Testis (tissue), 3 donors: ENCODE measurements around the gene CROT. TPM values are rescaled to one million over a fixed set of nuclear protein-coding genes. Genes with fewer than 3 reads are reported as not detected.

Source experiments
- DNase-seq: peaks from one replicate; pipeline ENCODE4 v3.0.0-alpha.2; 2019
- H3K27ac ChIP-seq, 2 donors: fragments of 200-600 bp; sonication (generic); one replicate each; pipeline ENCODE4 v1.5.1; 2019
- H3K27me3 ChIP-seq: fragments of 200-600 bp; sonication (generic); one replicate; pipeline ENCODE4 v1.5.1; 2019
- H3K36me3 ChIP-seq: fragments of 200-600 bp; sonication (generic); one replicate; pipeline ENCODE4 v1.5.1; 2017; ENCODE audit warnings: low read depth; ENCODE audit errors: missing control alignments
- H3K4me1 ChIP-seq: fragments of 200-600 bp; sonication (generic); one replicate; pipeline ENCODE4 v1.5.1; 2019
- H3K4me3 ChIP-seq, 2 donors: fragments of 200-600 bp; sonication (generic); one replicate each; pipeline ENCODE4 v1.5.1; 2017 to 2019
- H3K9me3 ChIP-seq: fragments of 200-600 bp; sonication (generic); one replicate; pipeline ENCODE4 v1.5.1; 2017
- POLR2A ChIP-seq: fragments of 450-650 bp; IDR thresholded peaks from one replicate; pipeline ENCODE4 v1.6.1; 2017; ENCODE audit warnings: antibody characterized with exemption, mild to moderate bottlenecking, moderate library complexity
- WGBS, 2 donors: methylation state at CpG; one replicate each; pipeline ENCODE4 v1.1.5; 2018; 5-methylcytosine and 5-hydroxymethylcytosine counted together
- intact Hi-C: fragments of 100-400 bp; cut with DNase I; formaldehyde crosslinking; loops from one replicate; pipeline ENCODE4 v1.15.1; 2023; ENCODE audit warnings: low total_unique reads
- polyA plus RNA-seq: library from polyadenylated mRNA; stranded (reverse); fragments of 350-450 nt; fragmentation: Illumina TruSeq; extraction: RNeasy Lipid Tissue Mini Kit (QIAGEN cat#74804); gene quantifications from one replicate; pipeline ENCODE4 v1.2.3, GENCODE V29; 2014; ENCODE audit warnings: low read depth, low replicate concordance; ENCODE audit not compliant: insufficient read depth
- total RNA-seq, 2 donors: library from RNA; depleted of rRNA; stranded (reverse); fragments of >200 nt; gene quantifications; one replicate each; pipeline ENCODE4 v1.2.3, GENCODE V29; 2016
- TF ChIP-seq, protein P1 (sequence below), 3 experiments: fragments of 450-650 bp in 2 of 3; fragments of 200-600 bp in 1 of 3; sonication (generic) in 1 of 3; IDR thresholded peaks; one replicate each; pipeline ENCODE4 v1.5.1; 2016 to 2019; ENCODE audit warnings: antibody characterized with exemption in 3 of 3, mild to moderate bottlenecking in 2 of 3, moderate library complexity in 1 of 3

CROT gene
- total and polyA plus RNA-seq, 3 donors from 2014 or later, result 4.5 to 10.5 (median 7.3) TPM

DNA sequence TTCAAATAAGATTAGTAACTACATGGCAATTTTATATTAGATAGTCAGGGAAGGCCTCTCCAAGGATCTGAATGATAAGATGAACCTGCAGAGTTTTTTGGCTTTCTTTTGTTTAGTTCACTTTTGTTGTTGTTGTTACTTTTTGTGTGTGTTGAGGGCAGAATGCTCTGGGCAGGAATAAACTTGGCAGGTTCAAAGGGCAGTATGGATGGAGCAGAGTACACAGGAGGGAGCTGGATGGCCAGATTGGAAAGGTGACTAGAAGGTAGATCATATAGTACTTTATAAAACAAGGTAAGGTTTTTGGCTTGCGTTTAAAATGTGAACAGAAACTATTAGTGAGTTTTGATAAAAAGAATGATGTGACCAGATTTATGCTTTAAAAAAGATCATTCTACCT, 17.9 kb downstream of the CROT start:
- intact Hi-C loops, result no loop called here
- WGBS, 2 donors, result 95 to 100% methylated on average over 1 of the region's 1 CpG
- Histone ChIP-seq H3K36me3 (no peaks in the 10 kb centered on the region), H3K9me3 (no peaks in the 10 kb centered on the region), H3K27ac (no peak overlapping the region), H3K4me3 (no peak overlapping the region), H3K4me1 (no peaks in the 10 kb centered on the region), H3K27me3 (no peaks in the 10 kb centered on the region)
- no peak for TF ChIP-seq POLR2A
- TF ChIP-seq, protein P1, sequence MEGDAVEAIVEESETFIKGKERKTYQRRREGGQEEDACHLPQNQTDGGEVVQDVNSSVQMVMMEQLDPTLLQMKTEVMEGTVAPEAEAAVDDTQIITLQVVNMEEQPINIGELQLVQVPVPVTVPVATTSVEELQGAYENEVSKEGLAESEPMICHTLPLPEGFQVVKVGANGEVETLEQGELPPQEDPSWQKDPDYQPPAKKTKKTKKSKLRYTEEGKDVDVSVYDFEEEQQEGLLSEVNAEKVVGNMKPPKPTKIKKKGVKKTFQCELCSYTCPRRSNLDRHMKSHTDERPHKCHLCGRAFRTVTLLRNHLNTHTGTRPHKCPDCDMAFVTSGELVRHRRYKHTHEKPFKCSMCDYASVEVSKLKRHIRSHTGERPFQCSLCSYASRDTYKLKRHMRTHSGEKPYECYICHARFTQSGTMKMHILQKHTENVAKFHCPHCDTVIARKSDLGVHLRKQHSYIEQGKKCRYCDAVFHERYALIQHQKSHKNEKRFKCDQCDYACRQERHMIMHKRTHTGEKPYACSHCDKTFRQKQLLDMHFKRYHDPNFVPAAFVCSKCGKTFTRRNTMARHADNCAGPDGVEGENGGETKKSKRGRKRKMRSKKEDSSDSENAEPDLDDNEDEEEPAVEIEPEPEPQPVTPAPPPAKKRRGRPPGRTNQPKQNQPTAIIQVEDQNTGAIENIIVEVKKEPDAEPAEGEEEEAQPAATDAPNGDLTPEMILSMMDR (IDR thresholded peaks at IDR 0.05), result no peak
- DNase-seq, result no peak

DNA sequence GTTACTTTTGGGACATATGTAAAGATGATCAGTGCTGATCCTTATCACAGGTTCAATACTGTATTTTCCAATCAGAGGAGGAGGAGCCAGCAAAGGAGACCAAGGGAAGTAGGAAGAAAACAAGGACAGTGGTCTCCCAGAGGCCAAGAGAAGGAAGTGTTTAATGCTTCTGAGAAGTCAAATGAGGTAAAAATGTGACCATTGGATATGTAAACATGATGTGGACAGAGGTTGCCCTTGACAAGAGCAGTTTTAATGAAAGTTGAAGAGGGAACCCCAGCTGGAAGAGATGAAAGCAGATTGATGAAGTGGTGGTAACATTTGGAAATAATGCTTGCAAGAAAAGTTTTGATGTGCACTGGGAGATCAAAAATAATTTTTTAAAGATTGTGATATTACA, 18.8 kb downstream of the CROT start:
- no peak for DNase-seq
- H3K36me3 ChIP-seq, result no peaks in the 10 kb centered on the region

DNA sequence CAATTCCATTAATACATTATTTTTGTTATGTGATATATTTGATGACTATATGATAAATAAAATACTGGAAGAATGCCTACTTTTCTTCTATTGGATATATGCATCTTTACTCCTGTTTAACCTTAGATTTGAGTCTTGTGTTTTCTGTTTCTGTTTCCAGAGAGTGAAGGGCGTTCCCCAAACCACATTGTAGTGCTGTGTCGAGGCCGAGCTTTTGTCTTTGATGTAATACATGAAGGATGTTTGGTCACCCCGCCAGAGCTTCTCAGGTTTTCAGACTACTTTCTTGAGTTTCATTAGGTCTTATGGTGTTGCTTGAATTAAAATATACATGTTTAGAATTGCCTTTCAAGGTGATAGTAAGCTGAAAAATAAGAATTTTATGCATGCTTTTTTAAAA, 23.8 kb downstream of the CROT start:
- no peak for DNase-seq
- no peak for TF ChIP-seq POLR2A
- TF ChIP-seq, protein P1 (IDR thresholded peaks at IDR 0.05), result no peak
- intact Hi-C loops, result no loop called here
- WGBS, 2 donors, result 93 to 97% methylated on average over 4 of the region's 4 CpGs
- H3K4me1 ChIP-seq, result no peaks in the 10 kb centered on the region
- H3K27ac ChIP-seq, result no peak overlapping the region
- no peaks in the 10 kb centered on the region for H3K9me3 ChIP-seq
- no peaks in the 10 kb centered on the region for H3K27me3 ChIP-seq
- H3K36me3 ChIP-seq, result no peaks in the 10 kb centered on the region
- no peak overlapping the region for H3K4me3 ChIP-seq

More for the DNA sequence above, 18.8 kb downstream of the CROT start:
- Histone ChIP-seq H3K27me3 (no peaks in the 10 kb centered on the region), H3K27ac (no peak overlapping the region), H3K9me3 (no peaks in the 10 kb centered on the region), H3K4me3 (no peak overlapping the region), H3K4me1 (no peaks in the 10 kb centered on the region)
- TF ChIP-seq, protein P1 (IDR thresholded peaks at IDR 0.05), result no peak
- no peak for TF ChIP-seq POLR2A
- intact Hi-C loops, result no loop called here

DNA sequence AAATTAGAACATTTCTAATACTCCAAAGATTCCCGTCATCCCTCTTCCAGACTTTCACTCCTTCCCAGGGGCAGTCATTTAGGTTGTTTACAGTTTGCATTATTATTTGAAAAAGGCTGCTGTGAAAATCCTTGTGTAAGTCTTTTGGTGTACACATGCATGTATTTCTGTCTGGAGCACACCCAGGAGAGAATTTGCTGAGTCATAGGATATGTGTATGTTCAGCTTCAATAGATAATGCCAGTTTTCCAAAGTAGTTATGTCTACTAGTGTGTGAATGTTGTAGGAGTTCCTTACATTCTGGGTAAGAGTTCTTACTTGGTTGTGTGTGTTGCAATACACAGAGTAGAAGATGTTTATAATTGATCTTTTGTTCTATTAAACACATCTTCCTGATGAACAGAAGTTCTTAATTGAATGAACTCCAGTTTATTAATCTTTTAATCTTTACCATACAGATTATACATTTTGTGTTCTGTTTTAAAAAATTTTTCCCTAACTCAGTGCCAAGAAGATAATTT, 25.3 kb downstream of the CROT start:
- Histone ChIP-seq H3K27me3 (no peaks in the 10 kb centered on the region), H3K27ac (no peak overlapping the region), H3K4me1 (no peaks in the 10 kb centered on the region), H3K4me3 (no peak overlapping the region), H3K9me3 (no peaks in the 10 kb centered on the region), H3K36me3 (no peaks in the 10 kb centered on the region)
- TF ChIP-seq POLR2A, result no peak
- TF ChIP-seq, protein P1 (IDR thresholded peaks at IDR 0.05), result no peak
- 95 to 100% methylated on average over 1 of the region's 1 CpG for WGBS, 2 donors
- DNase-seq, result no peak
- intact Hi-C loops, result no loop called here

DNA sequence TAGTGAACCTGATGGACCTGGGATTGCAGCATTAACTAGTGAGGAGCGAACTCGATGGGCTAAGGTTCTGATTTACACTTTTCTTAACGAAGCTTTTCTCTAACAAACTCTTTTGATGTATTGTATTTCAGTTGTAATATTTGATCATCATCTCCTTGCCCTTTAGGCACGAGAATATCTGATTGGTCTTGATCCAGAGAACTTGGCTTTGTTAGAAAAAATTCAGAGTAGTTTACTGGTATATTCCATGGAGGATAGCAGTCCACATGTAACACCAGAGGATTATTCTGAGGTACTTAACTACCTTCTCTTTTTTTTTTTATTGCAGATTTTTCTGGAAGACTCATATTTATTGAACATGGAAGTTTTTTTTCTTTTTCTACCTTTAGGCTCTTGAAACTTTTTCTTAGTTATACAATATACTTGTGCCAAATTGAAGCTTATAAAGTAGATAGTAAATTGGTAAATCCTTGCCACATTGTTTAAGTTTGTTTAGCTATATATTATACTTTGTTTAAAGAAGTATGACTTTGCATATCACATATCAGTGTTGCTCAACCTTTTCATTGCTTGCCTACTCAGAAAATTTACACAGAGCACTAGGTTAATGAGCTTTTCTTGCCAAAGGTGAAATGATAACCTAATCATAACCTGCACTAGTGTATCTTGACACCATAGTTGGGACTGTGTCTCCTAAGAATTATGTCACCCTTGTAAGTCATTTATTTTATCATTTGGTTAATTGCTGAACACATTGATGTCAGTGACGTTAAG, 30.4 kb downstream of the CROT start:
- Histone ChIP-seq H3K9me3 (no peaks in the 10 kb centered on the region), H3K36me3 (no peaks in the 10 kb centered on the region), H3K27ac (no peak overlapping the region), H3K27me3 (no peaks in the 10 kb centered on the region), H3K4me1 (no peaks in the 10 kb centered on the region), H3K4me3 (no peak overlapping the region)
- intact Hi-C loops, result no loop called here
- WGBS, 2 donors, result 81 to 83% methylated on average over 5 of the region's 5 CpGs
- no peak for TF ChIP-seq POLR2A
- TF ChIP-seq, protein P1 (IDR thresholded peaks at IDR 0.05), result no peak
- DNase-seq, result no peak
